ENCODE measurements around the gene SPATA31E1.

SPATA31E1 gene

GRCh38 chr9:87862536-87863268, 20.0 kb upstream of the SPATA31E1 start:
- no peak for DNase-seq (ENCODE audit: low read depth in 1 of 2, low spot score in 1 of 2)

- DNase-seq (ENCODE audit: low read depth in 1 of 2, low spot score in 1 of 2), result no peak
Measured at GRCh38 chr9:87863882-87864465, 18.7 kb upstream of the SPATA31E1 start.

GRCh38 chr9:87864915-87865314, 17.8 kb upstream of the SPATA31E1 start:
- DNase-seq (ENCODE audit: low read depth in 1 of 2, low spot score in 1 of 2), result no peak

- DNase-seq (ENCODE audit: low read depth in 1 of 2, low spot score in 1 of 2), result no peak
Measured at GRCh38 chr9:87865626-87866025, 17.1 kb upstream of the SPATA31E1 start.

GRCh38 chr9:87867391-87867790, 15.3 kb upstream of the SPATA31E1 start:
- no peak for DNase-seq (ENCODE audit: low read depth in 1 of 2, low spot score in 1 of 2)

GRCh38 chr9:87868175-87868574, 14.5 kb upstream of the SPATA31E1 start:
- no peak for DNase-seq (ENCODE audit: low read depth in 1 of 2, low spot score in 1 of 2)

GRCh38 chr9:87868635-87869034, 14.0 kb upstream of the SPATA31E1 start:
- no peak for DNase-seq (ENCODE audit: low read depth in 1 of 2, low spot score in 1 of 2)

- no peak for DNase-seq (ENCODE audit: low read depth in 1 of 2, low spot score in 1 of 2)
Measured at GRCh38 chr9:87869082-87869481, 13.6 kb upstream of the SPATA31E1 start.

- DNase-seq (ENCODE audit: low read depth in 1 of 2, low spot score in 1 of 2), result no peak
Measured at GRCh38 chr9:87871425-87872078, 11.1 kb upstream of the SPATA31E1 start.

- DNase-seq (ENCODE audit: low read depth in 1 of 2, low spot score in 1 of 2), result no peak
Measured at GRCh38 chr9:87872079-87872624, 10.5 kb upstream of the SPATA31E1 start.

GRCh38 chr9:87873607-87874303, 8.9 kb upstream of the SPATA31E1 start:
- DNase-seq (ENCODE audit: low read depth in 1 of 2, low spot score in 1 of 2), result no peak

- DNase-seq (ENCODE audit: low read depth in 1 of 2, low spot score in 1 of 2), result no peak
Measured at GRCh38 chr9:87874304-87874623, 8.4 kb upstream of the SPATA31E1 start.

- DNase-seq (ENCODE audit: low read depth in 1 of 2, low spot score in 1 of 2), result no peak
Measured at GRCh38 chr9:87875060-87875459, 7.6 kb upstream of the SPATA31E1 start.

- no peak for DNase-seq (ENCODE audit: low read depth in 1 of 2, low spot score in 1 of 2)
Measured at GRCh38 chr9:87875831-87876545, 6.7 kb upstream of the SPATA31E1 start.

GRCh38 chr9:87876708-87877107, 6.0 kb upstream of the SPATA31E1 start:
- no peak for DNase-seq (ENCODE audit: low read depth in 1 of 2, low spot score in 1 of 2)

- no peak for DNase-seq (ENCODE audit: low read depth in 1 of 2, low spot score in 1 of 2)
Measured at GRCh38 chr9:87878989-87879511, 3.6 kb upstream of the SPATA31E1 start.

- no peak for DNase-seq (ENCODE audit: low read depth in 1 of 2, low spot score in 1 of 2)
Measured at GRCh38 chr9:87880116-87880515, 2.6 kb upstream of the SPATA31E1 start.

GRCh38 chr9:87880683-87881082, 2.0 kb upstream of the SPATA31E1 start:
- no peak for DNase-seq (ENCODE audit: low read depth in 1 of 2, low spot score in 1 of 2)

- no peak for DNase-seq (ENCODE audit: low read depth in 1 of 2, low spot score in 1 of 2)
Measured at GRCh38 chr9:87883274-87883673, 597 bp downstream of the SPATA31E1 start.

- DNase-seq (ENCODE audit: low read depth in 1 of 2, low spot score in 1 of 2), result no peak
Measured at GRCh38 chr9:87883990-87884389, 1.3 kb downstream of the SPATA31E1 start.

All from stimulated activated CD4-positive, alpha-beta T cell treated with anti-CD3 and anti-CD28 coated beads, Interleukin-15, amount 100 ng/mL, for 1 hour (primary cell).